ENCODE measurements around the gene ETFDH.

Gene ETFDH

GRCh38 chr4:158671915-158672806 lies at the start of gene ETFDH:
Gene ETFDH (plus strand): TSS chr4:158672296. CDS start chr4:158672457, 161 bp downstream.
- H3K4me3 ChIP-seq, result peak within 1 kb of the TSS; percentile 78
- H3K27ac ChIP-seq, result peak within 1 kb of the TSS; percentile 90 to 96
- DNase-seq (ENCODE audit: low spot score), result peak; percentile 100
- peak; percentile 30 for TF ChIP-seq CTCF (IDR thresholded peaks at IDR 0.05)

- DNase-seq (ENCODE audit: low spot score), result no peak
- Histone ChIP-seq H3K4me3 (no peak overlapping the region), H3K27ac (no peak overlapping the region)
- peak; percentile 34 for TF ChIP-seq CTCF (IDR thresholded peaks at IDR 0.05)
Measured at GRCh38 chr4:158624889-158625478, 47.1 kb upstream of the ETFDH start.

- H3K4me3 ChIP-seq, result no peak overlapping the region
- no peak for TF ChIP-seq CTCF (IDR thresholded peaks at IDR 0.05)
- no peak overlapping the region for H3K27ac ChIP-seq
- DNase-seq (ENCODE audit: low spot score), result no peak
Measured at GRCh38 chr4:158625544-158625943, 46.6 kb upstream of the ETFDH start.

GRCh38 chr4:158630893-158631292 lies 41.2 kb upstream of the ETFDH start:
- no peak for DNase-seq (ENCODE audit: low spot score)
- no peak overlapping the region for H3K27ac ChIP-seq
- H3K4me3 ChIP-seq, result no peak overlapping the region
- no peak for TF ChIP-seq CTCF (IDR thresholded peaks at IDR 0.05)

GRCh38 chr4:158636619-158637018 lies 35.5 kb upstream of the ETFDH start:
- DNase-seq (ENCODE audit: low spot score), result no peak
- no peak for TF ChIP-seq CTCF (IDR thresholded peaks at IDR 0.05)
- Histone ChIP-seq H3K4me3 (no peak overlapping the region), H3K27ac (no peak overlapping the region)

- Histone ChIP-seq H3K4me3 (no peak overlapping the region), H3K27ac (no peak overlapping the region)
- TF ChIP-seq CTCF (IDR thresholded peaks at IDR 0.05), result no peak
- DNase-seq (ENCODE audit: low spot score), result no peak
Measured at GRCh38 chr4:158644356-158644755, 27.7 kb upstream of the ETFDH start.

GRCh38 chr4:158644760-158645159 lies 27.3 kb upstream of the ETFDH start:
- Histone ChIP-seq H3K27ac (no peak overlapping the region), H3K4me3 (no peak overlapping the region)
- no peak for TF ChIP-seq CTCF (IDR thresholded peaks at IDR 0.05)
- DNase-seq (ENCODE audit: low spot score), result no peak
